ENCODE measurements around the gene WDR27. TPM values are rescaled to one million over a fixed set of nuclear protein-coding genes. Genes with fewer than 3 reads are reported as not detected.
"Not testable (repeated sequence)": the region's sequence is repeated elsewhere in the genome, so short reads cannot be mapped to it uniquely, and the experiment has no call there.

The WDR27 gene
- polyA plus RNA-seq, 10 donors: 20.0 to 58.1 (median 35.5) TPM

DNA sequence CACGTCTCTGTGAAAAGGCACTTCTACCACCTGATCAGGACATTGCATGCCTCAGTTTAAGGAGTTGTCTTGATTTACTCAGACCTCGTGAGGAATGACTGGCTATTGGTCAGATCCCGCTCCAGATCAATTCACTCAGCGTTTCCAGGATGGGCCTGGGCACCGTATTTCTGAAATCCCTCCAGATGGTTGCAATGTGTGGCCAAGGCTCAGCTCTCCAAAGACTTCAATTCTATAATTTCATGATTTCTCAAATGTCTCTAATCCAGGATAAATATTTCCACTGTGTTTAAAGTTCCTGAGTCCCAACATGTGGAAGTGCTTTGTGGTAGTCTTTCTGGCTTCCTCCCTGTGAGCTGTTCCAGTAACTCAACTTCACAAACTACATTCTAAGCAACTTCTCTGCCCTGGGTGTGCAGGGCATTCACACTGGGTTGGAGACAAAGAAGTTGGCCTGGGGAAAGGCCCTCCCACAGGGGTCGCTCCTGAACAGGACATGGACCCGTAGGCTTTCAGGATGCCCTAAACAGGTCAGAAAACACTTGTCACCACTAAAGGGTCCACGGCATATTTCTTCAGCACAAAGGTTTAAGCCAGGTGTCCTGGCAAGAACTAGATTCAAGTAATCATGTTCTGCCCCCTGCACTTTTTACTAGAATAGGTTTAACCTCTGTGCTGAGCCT is 212.1 kb downstream of the WDR27 start:
- DNase-seq: peak; percentile 61 to 88 (median 75)

DNA sequence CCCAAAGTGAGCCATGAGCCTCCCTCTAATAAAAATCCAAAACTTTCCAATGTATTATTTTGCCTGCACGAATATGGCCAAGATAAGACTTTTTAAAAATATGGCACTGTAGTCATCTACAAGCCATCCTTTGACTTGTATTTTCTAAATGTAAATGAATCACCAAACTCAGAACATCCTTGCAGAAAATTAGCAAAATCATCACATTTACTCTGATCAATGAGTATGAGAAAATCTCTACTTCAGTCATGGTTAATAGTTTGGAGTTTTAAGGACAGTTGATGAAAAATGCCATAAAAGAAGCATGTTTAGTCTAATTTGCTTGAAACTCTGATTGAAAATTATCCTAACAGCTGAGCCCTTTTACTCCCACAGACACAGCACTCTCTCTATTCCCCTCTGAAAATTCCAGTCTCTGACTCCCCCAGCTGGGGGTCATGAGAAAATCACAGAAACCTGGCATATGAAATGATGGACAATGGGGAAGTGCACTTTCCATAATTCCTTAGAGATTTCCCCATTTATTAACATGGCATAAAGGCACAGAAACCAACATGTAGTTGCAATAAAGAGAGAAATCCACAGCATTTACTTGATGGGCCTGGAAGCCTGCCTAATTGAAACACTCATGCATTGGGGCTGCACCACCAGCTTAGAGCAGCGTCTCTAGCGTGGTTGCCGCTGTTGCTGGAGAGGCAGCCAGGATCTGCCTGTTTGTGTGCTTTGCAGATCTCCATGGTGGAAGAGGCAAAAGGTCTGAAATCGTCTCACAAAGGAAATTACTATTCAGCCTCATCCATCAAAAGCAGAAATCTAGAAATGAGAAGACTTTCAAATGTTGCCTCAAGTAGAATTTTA is 214.0 kb downstream of the WDR27 start:
- peak in 1 of 3 donors; percentile 42 for DNase-seq

DNA sequence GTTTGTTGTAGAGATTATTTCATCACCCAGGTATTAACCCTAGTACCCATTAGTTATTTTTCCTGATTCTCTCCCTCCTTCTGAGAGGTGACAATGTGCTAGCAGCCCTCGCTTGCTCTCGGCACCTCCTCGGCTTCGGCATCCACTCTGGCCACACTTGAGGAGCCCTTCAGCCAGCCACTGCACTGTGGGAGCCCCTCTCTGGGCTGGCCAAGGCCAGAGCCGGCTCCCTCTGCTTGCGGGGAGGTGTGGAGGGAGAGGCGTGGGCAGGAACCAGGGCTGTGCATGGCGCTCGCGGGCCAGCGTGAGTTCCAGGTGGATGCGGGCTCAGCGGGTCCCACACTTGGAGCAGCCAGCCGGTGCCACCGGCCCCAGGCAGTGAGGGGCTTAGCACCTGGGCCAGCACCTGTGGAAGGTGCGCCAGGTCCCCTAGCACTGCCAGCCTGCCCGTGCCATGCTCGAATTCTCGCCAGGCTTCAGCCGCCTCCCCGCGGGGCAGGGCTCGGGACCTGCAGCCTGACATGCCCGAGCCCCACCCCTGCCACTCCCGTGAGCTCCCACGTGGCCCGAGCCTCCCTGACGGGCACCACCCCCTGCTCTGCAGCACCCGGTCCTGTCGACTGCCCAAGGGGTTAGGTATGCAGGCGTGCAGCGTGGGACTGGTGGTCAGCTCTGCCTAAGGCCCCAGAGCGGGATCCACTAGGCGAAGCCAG is 221.9 kb downstream of the WDR27 start:
- DNase-seq: no peak

DNA sequence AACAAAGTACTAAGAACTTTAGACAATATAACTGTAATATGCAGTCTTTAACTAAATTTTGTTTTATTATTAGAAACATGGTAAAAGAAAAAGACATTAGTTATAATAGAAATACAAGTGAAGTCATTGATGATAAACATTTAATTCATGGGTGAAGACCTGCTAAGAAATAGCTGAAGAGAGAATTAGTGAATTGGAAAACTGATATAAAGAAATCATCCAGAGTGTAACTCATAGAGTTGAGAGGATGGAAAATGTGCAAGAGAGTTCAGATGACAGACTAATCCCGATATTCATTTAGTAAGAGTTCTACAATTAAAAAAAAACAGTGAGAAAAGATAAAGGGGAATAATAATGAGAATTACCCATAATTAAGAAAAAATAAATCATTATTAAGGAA is 227.5 kb downstream of the WDR27 start:
- no peak for DNase-seq

DNA sequence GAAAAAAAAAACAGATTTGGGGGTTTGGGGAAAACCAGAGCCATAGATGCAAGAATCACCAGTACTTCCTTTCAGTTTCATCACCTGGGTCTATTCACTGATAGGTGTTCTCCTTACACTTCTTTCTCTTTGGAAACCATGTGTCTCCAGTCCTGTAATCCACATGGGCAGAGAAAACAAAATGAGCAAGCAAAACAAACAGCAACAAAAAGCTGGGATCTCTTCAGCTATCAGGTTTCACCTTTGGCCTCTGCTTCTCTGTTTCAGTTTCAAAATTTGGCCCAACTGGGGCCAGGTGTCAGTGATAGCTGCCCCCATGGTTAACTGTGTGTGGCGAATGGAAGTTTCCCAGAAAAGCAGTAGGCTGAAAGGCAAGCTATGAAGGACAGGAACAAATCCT is 228.2 kb downstream of the WDR27 start:
- no peak for DNase-seq

- DNase-seq: no peak
These were observed 228.9 kb downstream of the WDR27 start for GRCh38 chr6:169472786-169473416.

- no peak for DNase-seq
These were observed 231.0 kb downstream of the WDR27 start for GRCh38 chr6:169470790-169471189.

DNA sequence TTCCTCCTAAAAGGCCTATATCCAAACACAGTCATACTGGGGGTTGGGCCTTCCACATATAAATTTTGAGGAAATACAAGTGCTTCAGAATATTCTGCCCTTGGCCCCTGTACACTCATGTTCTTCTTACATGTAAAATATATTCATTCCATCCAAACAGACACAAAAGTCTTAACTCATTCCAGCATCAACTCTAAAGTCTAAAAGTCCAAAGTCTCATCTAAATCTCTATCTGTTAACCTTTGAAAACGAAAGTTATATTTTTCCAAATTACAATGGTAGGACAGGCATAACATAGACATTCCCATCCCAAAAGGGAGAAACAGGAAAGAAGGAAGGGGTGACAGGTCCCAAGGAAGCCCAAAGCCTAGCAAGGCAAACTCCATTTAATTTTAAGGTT is 232.8 kb downstream of the WDR27 start:
- no peak for DNase-seq

- DNase-seq: not testable (repeated sequence)
These were observed 234.1 kb downstream of the WDR27 start for GRCh38 chr6:169467755-169468154.

DNA sequence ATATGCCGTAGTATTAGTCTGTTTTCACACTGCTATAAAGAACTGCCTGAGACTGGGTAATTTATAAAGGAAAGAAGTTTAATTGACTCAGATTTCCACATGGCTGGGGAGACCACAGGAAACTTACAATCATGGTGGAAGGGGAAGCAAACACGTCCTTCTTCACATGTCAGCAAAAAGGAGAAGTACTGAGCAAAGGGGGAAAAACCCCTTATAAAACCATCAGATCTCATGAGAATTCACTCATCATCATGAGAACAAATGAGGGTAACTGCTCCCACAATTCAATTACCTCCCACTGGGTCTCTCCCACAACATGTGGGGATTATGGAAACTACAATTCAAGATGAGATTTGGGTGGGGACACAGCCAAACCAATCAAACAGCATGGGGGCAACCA is 235.6 kb downstream of the WDR27 start:
- DNase-seq: not testable (repeated sequence)

DNA sequence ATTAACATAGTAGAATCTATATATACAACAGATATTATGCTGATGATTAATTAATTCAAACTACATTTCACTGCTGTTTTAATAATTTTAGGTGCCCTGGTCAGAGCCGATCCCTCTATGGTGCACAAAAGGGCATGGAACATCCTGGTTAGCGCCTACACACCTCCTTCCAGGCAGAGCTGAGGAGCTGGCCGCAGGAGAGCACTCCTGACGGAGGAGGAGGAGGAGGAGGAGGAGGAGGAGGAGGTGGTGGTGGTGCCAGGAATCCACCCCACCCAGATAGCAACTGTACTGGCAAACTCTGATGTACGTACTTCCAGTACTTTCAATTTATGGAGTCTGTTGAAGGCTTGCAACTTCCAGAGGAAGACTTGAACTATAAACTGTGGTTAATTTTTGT is 244.1 kb downstream of the WDR27 start:
- no peak for DNase-seq

DNA sequence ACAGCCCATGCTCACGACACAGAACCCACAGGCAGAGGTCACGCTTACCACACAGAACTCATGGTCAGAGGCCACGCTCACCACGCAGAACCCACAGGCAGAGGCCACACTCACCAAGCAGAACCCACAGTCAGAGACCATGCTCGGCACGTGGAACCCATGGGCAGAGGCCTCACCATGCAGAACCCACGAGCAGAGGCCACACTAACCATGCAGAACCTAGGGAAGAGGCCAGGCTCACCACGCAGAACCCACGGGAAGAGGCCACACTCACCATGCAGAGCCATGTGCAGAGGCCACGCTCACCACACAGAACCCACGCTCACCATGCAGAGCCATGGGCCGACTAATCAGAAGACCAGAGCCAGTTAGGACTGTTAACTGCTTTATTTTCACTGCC is 245.0 kb downstream of the WDR27 start:
- DNase-seq: no peak

- DNase-seq: no peak
These were observed 246.4 kb downstream of the WDR27 start for GRCh38 chr6:169455470-169455869.

DNA sequence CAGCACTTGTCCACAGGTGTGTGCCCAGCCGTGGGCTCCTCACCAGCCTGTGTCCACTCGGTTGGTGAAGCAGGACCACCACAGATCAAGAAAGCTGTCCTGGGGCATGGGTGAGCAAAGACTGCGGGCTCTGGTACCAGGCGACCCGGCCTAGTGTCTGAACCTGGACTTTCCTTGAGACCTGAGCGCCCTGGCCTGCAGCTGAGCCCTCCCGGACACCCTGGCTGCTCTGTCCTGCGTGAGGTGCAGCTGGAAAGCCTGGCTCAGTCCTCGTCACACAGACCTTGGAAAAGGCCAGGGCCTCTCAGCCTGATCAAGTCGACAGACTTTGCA is 247.0 kb downstream of the WDR27 start:
- no peak for DNase-seq

DNA sequence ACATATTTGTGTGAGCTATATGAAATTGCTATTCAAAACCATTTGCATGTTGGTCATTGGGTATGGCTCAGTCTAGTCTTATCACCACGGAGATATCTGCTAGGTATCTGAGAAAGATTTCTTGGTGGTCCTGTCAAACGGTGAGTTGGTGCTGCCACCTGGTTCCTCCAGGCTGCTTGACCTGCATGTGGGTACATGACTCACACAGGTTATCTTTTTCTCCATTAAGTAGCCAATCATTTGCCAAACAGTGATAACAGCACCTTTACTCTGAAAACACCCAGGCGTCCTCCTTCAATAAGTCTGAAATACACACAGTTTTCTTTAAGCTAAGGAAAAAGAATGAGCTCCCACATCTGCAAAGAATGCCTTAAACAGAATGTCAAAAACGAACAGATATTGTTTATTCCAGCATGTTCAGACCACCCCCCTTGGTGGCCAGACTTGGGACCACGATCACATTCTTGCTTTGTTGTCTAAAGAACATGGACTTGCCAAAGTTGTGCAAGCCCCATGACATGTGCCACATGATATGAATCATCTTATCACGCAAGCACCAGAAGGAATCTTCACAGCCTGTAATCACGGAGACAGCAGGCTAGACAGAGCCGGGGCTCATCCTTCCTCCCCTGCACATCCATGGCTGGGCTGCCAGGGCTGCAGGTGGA is 247.5 kb downstream of the WDR27 start:
- peak in 1 of 3 donors; percentile 49 for DNase-seq

- DNase-seq: peak in 1 of 3 donors; percentile 53
These were observed 248.8 kb downstream of the WDR27 start for GRCh38 chr6:169452869-169453620.

DNA sequence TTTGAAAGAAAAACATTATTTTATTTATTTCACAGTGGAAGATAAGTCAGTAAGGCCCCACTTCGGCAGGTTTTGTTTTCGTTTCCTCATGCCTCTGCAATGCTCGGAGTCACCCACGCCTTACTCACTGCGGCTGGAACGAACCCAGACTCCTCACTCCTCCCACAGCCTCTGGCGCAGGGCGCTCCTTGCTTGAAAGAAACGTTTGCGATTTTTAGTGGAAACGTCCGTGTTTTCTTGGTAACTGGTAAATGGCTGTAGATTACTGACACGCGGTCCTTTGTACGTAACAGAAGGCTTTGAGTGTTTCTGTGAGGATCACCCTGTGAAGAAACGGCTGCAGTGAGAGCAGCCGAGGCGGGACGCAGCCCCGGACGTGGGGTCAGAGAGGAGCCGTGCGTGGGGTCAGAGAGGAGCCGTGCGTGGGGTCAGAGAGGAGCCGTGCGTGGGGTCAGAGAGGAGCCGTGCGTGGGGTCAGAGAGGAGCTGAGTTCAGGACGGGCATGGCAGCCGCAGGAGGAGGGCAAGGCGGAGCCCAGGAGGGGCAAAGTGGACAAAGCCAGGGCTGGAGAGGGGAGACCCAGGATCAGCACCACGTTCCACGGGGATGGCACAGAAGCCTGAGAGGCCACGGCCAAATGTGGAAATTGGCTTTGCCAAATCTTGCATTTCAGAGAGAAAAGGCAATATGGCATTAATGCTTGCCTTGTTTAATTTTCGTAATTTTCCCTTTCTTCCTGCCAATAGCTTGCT is 249.5 kb downstream of the WDR27 start:
- peak in 2 of 3 donors; percentile 63 to 69 for DNase-seq

DNA sequence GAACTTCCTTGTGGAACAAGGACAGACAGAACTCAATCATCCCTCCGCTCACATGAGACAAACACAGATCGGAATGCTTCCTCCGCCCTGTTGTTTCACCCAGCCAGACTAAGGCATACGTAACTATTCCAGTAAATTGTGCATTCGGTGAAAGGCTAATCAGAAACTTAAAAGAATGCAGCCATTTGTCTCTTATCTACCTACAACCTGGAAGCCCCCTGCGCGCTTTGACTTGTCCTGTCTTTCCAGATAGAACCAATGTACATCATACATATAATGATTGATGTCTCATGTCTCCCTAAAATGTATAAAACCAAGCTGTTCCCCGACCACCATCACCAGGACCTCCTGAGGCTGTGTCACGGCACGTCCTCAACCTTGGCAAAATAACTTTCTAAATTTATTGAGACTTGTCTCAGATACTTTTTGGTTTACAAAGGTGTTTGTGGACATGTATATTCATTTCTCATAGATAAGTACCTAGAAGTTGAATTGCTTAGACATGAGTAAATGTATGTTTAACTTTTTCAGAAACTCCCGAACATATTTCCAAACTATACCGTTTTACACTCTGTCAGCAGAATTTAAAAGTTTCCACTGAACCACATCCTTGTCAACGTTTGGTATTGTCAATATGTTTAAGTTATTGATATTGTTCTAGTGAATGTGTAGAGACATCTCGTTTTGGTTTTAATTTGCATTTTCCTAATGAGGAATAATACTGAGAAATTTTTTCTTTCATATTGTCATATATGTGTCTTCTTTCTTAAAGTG is 250.6 kb downstream of the WDR27 start:
- DNase-seq: no peak

- no peak for DNase-seq
These were observed 251.7 kb downstream of the WDR27 start for GRCh38 chr6:169450097-169450496.
